ENCODE results near the gene UNK. TPM values are rescaled to one million over a fixed set of nuclear protein-coding genes. Genes with fewer than 3 reads are reported as not detected.

Gene UNK
- total and polyA plus RNA-seq, 2 of the 13 experiments (the other 11 are each of a cell fraction or from before 2014, with no cell fraction given), result 31.6 to 33.0 TPM

- TF ChIP-seq ZNF253 (CRISPR knock-in tag; IDR thresholded peaks at IDR 0.05; ENCODE audit: borderline replicate concordance) (0 out of 2 replicates have a peak, but pooled peaks have one; percentile 14), ZNF468 (CRISPR knock-in tag; IDR thresholded peaks at IDR 0.05) (0 out of 2 replicates have a peak, but pooled peaks have one; percentile 80), MIXL1 (CRISPR knock-in tag; IDR thresholded peaks at IDR 0.05) (peak; percentile 39; the same call in 1 of the 2 replicates), GMEB1 (CRISPR knock-in tag; IDR thresholded peaks at IDR 0.05; ENCODE audit: borderline replicate concordance) (peak; percentile 100), ZSCAN12 (CRISPR knock-in tag; IDR thresholded peaks at IDR 0.05) (peak; percentile 93; the same call in 1 of the 2 replicates), POLR2G (IDR thresholded peaks at IDR 0.05; ENCODE audit: low read depth, low read length) (peak; percentile 100), FLYWCH1 (CRISPR knock-in tag; IDR thresholded peaks at IDR 0.05) (no peak), ZNF282 (IDR thresholded peaks at IDR 0.05; ENCODE audit: partially characterized antibody) (no peak), NONO (IDR thresholded peaks at IDR 0.05) (no peak), NONO (CRISPR knock-in tag; conservative IDR thresholded peaks at IDR 0.05) (peak; percentile 92), ZNF331 (CRISPR knock-in tag; IDR thresholded peaks at IDR 0.05) (peak; percentile 64; the same call in 1 of the 2 replicates), TMF1 (CRISPR knock-in tag; IDR thresholded peaks at IDR 0.05; ENCODE audit: low read depth) (no peak), NPAS2 (CRISPR knock-in tag; IDR thresholded peaks at IDR 0.05; ENCODE audit: borderline replicate concordance) (no peak), ZMAT3 (CRISPR knock-in tag; conservative IDR thresholded peaks at IDR 0.05) (peak; percentile 91; the same call in 1 of the 2 replicates), MED1 (CRISPR knock-in tag; IDR thresholded peaks at IDR 0.05) (peak; percentile 79), ARID3A (IDR thresholded peaks at IDR 0.05; ENCODE audit: low read depth, low read length) (no peak), PHF20 (CRISPR knock-in tag; IDR thresholded peaks at IDR 0.05) (peak; percentile 81), AHR (CRISPR knock-in tag; IDR thresholded peaks at IDR 0.05) (peak; percentile 99), TBP (CRISPR knock-in tag; IDR thresholded peaks at IDR 0.05) (no peak), GMEB2 (CRISPR knock-in tag; IDR thresholded peaks at IDR 0.05; ENCODE audit: low read depth) (peak; percentile 99), SKIL (CRISPR knock-in tag; IDR thresholded peaks at IDR 0.05; ENCODE audit: borderline replicate concordance) (peak; percentile 36; the same call in 1 of the 2 replicates), SMARCE1 (IDR thresholded peaks at IDR 0.05; ENCODE audit: borderline replicate concordance) (no peak), ZKSCAN1 (IDR thresholded peaks at IDR 0.05; ENCODE audit: low read length) (peak; percentile 71; the same call in 1 of the 2 replicates), PHF8 (CRISPR knock-in tag; IDR thresholded peaks at IDR 0.05) (peak; percentile 86)
Measured at GRCh38 chr17:75779250-75779986, 5.2 kb upstream of the UNK start (continued).

Measured in HepG2 (cell line).